SHP77 treated with DMSO at 0.1 percent for 48 hours (cell line): Measurements from ENCODE around the gene CHCHD1.
"Not testable (repeated sequence)": the region's sequence is repeated elsewhere in the genome, so short reads cannot be mapped to it uniquely, and the experiment has no call there.

ENCODE experiments used
- DNase-seq: peaks from one replicate; lab custom pipeline; 2025; lab: John Stamatoyannopoulos, UW

The CHCHD1 gene

DNA sequence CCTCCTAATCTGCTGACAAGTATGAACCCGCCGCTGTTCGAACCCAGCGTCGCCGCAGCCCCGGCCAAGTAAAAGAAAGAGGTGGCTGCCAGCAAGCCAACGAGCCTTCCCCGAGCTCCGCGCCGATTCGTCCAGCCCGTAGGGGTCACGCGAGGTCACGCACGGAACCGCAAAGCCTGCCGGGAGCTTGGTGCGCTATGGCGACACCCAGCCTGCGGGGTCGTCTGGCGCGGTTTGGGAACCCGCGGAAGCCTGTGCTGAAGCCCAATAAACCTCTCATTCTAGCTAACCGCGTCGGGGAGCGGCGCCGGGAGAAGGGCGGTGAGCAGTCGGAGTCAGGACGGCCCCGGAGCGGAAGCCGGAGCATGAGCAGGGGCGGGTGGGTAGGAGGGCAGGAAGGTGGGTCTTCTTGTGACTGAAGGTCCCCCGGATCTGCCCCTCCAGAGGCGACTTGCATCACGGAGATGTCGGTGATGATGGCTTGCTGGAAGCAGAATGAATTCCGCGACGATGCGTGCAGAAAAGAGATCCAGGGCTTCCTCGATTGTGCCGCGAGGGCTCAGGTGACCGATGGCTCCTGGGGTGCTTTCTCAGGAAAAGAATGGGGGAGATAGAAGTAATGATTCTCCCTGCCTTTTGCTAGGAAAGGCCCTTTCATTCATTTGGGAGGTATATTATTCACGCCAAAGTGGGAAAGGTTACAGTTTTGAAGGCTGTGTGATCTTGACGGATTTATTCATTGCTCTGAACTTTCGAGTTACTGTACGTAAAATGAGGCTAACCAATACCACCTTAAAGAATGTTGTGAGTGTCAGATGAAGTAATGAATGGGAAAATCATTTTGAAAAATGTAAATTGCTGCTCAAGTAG is at the start of gene CHCHD1:
Gene CHCHD1, plus strand, starts transcription at position 170 of the 870 bp plus-strand sequence. Its CDS starts 28 bp downstream, at position 198.
- peak; percentile 16 for DNase-seq

DNA sequence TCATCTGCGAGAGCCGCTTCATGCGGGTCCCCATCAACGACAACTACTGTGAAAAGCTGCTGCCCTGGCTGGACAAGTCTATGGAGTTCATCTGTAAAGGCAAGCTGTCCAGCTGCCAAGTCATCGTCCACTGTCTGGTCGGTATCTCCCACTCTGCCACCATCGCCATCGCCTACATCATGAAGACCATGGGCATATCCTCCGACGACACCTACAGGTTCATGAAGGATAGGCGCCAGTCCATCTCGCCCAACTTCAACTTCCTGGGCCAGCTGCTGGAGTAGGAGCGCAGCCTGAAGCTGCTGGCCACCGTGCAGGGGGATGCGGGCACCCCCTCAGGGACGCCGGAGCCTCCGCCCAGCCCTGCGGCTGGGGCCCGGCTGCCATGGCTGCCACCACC is 49.4 kb upstream of the CHCHD1 start:
- DNase-seq, result no peak

DNA sequence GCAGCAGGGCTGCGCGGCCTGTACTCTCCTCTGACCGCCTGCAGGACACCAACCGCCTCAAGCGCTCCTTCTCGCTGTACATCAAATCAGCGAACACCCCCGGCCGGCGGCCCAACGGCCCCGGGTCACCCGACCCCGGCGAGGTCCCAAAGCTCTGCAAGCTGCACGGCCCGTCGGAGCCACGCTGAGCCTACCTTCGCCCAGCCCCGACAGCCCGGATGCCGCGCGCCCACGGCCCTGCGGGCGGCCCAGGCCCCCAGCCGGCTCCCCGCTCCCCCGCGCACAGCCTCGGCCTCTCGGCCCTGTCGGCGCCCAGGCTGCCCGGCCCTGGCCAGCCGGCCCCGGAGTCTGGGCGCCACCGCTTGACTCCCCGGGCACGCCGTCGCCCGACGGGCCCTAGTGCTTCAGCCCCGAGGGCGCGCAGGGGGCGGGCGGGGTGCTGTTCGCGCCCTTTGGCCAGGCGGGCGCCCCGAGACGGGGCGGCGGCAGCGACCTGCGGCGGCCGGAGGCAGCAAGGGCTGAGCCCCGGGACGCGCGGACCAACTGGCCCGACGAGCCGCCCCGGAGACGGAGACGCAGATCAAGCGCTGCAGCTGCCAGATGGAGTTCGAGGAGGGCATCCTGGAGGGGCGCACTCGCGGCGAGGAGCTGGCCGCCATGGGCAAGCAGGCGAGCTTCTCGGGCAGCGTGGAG is 48.8 kb upstream of the CHCHD1 start:
- DNase-seq, result no peak

DNA sequence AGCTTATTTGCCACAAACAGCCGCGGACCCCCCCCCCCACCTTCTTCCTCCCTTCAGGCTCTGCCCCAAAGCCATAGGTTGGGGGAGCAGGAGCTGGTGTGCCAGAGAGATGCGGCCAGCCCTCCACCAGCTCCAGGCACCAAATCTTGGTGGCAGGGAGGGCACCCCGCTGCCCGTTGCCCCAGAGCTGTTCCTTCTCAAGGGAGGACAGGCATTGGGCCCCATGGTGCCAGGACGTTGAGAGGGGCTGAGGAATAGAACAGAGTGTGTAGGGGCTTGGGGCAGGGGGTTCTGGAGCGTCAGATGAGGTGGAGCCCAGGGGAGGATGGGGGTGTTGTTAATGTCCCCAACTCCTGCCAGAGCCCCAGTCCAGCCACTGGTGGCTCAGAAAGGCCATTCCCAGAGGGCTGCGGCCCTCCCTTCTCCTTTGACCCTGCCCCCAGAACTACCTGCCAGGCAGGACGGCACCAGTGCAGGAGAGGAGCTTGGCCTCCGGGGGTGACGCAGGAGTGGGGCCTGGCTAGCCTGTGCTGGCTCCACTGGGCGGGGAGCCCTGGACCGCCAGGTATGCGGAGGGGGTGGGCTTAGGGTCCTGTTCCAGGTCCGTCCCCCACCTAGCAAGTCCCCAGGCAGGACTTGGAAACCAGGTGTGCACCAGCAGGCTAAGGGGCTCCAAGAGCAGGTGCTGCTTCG is 47.7 kb upstream of the CHCHD1 start:
- no peak for DNase-seq

DNA sequence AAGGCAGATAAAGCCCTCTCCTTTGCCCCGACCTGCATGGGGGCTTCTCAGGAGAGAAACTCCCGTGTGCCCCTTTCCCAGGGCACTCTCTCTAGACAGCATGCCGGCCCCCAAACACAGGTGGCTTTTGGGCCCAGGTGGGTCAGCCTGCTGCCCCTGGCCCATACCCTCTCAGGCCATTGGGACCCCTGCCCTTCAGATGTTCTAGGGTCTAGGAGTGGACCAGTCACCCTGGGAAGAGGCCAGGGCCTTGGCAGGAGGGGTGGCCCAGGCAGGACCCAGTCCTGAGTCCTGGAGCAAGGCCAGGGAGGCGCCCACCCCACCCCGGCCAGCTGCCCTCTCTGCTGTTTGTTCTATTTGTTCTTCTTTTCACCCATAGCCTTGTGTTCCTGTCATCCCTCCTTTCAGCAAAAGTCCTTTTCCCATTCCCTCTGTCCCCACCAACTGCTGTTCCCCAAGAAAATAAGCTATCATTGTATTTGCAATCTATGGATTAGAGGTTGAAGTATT is 47.0 kb upstream of the CHCHD1 start:
- no peak for DNase-seq

DNA sequence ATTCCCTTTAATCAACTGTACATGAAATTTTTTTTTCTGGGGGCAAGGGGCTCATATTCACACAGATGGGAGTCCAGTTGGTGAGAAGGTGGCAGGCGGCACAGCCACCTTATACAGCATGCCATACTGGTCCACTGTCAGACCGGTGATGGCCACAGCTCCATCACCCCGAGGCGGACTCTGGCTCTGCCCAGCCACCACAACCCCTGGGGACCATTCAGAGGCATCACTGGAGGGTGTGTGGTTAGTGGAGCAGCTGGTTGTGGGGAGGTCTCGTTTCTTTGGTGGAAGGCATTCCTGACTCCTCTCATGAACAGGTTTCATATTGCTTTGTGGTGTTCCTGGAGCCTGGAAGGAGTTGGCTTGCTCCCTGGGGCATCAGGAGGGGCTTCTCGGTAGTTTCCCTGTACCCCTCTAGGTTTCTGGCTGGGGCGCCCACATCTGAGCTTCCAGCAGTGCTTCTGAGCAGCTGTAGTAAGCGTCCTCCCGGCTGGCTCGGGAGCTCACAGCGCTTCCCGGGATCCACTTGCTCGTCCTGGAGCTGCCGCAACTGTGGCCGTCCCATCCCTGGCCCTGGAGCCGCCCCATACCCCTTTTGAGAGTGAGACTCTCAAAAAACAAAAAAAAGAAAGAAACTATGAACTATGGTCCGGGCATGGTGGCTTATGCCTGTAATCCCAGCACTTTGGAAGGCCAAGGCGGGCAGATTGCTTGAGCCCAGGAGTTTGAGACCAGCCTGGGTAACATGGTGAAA is 41.2 kb upstream of the CHCHD1 start:
- DNase-seq, result not testable (repeated sequence)

DNA sequence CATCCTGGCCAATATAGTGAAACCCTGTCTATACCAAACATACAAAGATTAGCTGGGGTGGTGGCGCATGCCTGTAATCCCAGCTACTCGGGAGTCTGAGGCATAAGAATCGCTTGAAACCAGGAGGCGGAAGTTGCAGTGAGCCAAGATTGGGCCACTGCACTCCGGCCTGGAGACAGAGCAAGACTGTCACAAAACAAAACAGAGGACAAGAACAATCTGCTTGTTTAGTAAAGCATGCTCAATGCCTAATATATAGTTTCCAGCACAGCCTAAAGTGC is 39.5 kb upstream of the CHCHD1 start:
- DNase-seq, result no peak

DNA sequence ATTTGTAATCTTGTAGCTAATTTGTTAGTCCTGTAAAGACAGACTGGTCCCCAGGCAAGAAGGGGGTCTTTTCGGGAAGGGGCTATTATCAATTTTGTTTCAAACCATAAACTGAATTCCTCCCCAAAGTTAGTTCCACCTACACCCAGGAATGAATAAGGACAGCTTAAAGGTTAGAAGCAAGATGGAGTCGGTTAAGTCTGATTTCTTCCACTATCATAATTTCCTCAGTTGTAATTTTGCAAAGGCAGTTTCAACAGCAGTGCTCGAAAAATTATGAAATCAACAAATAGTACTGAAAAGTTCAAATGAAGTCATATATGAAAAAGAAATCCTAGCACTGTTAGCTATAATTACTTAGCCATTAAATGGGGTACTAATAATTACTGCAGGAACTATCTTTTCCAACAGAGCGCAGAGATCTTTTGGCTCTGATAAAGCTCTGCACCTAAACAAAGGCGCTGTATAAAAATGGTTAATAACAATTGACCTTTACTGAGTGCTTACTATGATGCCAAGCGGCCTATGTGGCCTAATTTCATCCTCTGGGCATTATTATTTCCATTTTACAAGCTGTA is 38.4 kb upstream of the CHCHD1 start:
- no peak for DNase-seq

DNA sequence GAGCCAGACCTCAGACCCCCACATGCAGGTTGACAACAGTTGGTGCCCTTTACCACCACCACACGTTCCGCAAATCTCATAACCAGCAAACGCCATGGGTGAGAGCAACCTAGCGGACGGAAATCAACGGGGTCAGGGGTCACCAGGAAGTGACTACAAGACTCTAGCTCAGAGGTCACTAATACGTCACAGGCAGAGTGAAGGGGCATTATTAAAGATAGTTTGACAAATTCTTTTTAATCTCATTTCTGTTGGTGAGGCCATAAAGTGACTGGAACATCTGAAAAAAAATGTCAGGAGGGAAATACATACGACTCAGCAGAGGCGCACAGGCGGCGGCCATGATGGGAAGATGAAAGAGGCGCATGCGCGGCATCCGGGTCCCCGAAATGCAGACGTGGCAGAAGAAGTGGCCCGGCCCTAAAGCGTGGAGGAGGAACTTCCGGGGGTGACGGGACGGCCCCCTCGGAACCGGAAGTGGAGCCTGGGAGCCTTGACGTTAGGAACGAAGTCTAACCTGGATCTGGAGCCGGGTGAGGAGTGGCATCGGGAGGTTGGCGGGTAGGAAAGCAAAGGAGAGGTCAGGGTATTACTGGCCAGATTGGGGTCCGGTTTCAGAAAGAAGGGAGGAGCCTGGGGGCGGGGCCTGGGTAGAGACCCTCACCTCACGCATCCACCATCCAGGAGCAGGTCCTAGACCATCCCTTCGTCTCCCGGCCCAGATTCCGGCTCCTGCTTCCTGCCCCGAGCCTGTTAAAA is 37.8 kb upstream of the CHCHD1 start, which contains the start of gene SEC24C:
Gene SEC24C, plus strand, starts transcription at position 468 of the 759 bp plus-strand sequence. CDS start 2,461 bp downstream, outside the sequence.
- DNase-seq, result peak; percentile 62

DNA sequence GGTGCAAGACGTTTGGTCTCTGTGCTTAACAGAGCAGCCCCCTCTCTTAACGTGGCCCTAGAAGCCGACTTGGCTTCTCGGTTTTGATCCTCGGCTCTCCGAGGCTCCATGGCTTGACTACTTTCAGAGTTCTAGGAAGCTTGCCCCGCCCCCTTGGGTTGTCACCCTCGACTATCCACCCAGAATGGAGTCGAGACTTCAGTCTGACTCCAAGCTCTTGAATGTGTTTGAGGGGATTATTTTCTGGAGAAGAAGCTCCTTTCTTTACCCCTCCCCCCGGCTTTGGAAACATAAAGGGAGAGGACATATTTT is 37.2 kb upstream of the CHCHD1 start:
- no peak for DNase-seq

DNA sequence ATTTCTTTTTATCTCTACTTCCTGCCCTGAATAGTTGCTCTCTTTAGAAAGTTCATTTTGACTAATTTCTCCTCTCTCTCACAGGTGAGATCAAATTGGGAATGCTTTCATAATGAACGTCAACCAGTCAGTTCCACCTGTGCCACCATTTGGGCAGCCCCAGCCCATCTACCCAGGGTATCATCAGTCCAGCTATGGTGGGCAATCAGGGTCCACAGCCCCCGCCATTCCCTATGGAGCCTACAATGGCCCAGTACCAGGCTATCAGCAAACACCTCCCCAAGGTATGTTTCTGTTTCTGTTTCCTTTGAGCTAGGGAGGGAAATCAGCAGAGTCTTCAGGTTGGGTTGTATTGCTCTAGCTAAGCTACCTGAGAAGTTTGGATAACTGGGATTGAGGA is 35.1 kb upstream of the CHCHD1 start:
- no peak for DNase-seq

DNA sequence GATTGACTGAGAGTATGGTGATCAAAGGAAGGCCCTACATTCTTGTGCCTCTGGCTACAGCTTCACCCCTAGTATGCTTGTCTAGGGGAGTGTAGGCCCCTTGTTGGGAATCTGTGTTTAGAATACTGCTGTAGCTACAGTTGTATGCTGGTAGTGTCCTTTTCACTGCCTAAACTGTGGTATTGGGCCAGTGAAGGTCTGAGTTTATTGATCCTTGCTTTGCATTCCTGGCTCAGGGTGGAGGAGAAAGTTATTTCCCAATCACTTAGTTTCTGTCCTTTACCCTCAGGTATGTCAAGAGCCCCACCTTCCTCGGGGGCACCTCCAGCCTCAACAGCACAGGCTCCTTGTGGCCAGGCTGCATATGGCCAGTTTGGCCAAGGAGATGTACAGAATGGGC is 31.0 kb upstream of the CHCHD1 start:
- no peak for DNase-seq

DNA sequence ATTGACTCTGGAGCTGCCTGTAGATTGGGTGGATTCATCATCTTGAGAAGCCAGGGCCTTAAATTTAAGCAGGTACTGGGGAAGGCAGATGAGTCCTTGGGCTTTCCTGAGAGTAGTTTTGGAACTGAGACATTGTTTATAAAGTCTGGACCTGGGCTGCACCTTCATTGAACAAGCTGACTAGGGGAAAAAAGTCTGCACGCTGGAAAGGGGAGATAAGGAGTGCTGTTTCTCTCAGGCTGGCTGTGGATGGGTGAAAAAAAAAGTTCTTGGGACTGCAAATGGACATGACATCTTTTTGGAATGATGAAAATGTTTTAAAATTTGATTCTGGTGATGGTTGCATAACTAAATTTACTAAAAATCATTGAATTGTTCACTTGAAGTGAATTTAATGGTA is 25.7 kb upstream of the CHCHD1 start:
- no peak for DNase-seq

DNA sequence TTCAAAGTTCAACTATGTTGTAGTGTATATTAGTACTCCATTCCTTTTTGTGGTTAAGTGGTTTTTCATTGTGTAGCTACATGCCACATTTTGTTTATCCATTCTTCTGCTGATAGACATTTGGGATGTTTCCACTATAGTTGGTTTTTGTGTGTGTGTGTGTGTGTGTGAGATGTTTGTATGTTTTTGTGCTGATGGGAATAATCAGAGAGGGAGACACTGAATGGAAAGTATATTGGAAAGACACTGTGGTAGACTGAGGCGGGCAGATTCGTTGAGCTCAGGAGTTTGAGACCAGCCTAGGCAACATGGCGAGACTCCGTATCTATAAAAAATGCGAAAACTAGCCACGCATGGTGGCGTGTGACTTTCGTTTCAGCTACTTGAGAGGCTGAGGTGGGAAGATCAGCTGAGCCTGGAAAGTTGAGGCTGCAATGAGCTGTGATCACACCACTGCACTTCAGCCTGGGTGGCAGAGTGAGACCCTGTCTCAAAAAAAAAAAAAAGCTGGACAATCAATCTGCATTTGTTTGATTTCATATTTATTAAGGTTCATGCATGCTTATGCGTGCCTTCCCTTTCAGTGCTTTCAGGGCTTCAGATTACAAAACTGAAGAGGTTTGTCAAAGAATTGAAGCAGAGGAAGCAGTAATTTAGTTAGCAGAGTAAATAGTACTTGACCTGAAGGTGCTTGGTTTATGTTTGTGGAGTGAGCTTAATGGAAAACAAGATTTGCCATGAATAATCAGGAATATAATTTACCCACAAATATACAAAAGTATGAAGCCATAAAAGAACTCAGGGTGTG is 22.9 kb upstream of the CHCHD1 start:
- DNase-seq, result no peak

DNA sequence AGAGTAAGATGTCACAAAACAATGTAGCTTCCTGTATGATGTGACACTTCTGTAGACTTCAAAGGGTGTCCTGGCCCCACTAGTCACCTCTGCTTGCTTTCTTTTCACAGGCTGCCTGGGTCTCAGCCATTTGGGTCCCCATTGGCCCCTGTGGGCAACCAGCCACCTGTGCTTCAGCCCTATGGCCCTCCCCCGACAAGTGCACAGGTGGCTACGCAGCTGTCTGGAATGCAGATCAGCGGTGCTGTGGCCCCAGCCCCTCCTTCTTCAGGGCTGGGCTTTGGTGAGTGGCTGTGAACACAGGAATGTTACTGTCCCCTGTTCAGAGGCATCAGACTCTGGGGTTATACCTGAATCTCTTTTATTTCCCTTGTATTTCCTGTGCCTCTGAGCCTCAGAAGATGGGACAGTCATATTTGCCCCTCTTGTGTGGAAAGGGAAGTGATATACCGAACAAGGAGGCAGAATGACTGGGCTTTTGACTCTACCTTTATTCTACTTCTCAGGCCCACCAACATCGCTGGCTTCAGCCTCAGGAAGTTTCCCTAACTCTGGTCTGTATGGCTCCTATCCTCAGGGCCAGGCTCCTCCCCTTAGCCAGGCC is 22.2 kb upstream of the CHCHD1 start:
- no peak for DNase-seq

DNA sequence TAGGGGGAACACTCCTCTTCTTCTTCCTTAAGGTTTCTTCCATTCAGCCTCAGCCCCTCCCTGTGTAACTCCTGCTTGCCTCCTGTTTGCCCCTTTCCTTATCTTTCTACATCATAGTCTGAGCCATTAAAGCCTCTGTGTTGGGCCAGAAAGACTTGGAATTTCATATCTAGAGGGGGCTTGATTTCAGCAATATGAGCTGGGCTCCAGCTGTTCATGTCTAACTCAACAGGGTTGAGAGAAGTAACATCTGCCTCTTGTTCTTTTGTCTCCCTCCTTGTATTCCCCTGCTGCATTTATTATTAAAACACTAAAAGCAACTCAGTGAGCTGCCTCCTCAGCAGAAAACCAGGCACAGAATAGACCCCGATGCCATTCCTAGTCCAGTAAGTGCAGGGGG is 20.1 kb upstream of the CHCHD1 start:
- DNase-seq, result no peak

DNA sequence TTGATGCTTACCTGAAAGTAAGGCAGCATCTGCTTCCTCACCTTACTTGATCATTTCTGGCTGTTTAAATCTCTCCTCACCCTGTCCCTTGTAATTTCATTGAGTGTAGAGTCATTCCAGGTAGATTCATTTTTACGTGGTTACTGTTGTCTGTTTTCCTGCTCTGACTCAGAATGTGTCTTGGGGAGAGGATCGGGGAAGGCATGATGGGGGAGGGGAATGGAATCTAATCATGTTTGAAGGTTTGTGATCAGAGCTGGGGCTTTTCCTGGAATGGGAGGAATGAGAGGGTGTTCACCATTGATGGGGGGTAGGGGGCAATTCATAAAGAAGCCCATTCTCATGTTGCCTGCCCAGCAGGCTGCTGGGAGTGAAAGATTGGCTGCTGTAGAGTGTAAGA is 18.9 kb upstream of the CHCHD1 start:
- no peak for DNase-seq

DNA sequence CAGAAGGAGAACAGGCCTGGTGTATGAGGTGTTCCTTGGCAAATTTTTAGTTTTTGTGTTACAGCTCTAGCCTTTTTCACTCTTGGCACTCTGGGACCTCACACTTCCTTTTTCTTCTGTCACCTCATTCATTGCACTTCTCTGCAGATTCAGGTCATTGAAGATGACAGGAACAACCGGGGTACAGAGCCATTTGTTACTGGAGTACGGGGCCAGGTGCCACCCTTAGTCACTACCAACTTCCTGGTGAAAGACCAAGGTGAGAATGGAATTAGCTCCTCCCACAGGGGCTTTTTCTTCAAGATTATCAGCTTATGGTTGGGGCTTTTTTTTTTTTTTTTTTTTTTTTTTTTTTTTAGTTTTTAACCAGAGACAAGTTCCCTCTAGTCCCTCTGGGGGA is 18.5 kb upstream of the CHCHD1 start:
- DNase-seq, result no peak

DNA sequence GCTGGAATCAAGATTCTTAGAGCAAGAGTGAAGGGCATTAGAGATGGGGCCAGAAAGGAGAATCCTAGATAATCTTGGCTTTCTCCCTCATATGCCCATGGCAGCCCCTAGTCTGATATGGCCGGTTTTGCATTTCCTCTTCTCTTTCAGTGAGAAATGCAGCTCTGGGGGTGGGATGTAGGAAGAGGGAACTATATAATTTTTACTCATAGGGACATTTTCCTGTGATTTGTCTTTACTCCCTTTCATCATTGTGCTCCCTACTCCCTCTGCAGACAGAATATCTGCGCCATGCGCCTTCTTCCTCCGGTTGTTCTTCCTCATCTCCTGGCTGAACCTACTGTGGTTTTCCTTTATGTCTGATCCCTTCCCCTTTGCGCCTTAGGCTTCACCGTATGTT is 16.8 kb upstream of the CHCHD1 start:
- no peak for DNase-seq

DNA sequence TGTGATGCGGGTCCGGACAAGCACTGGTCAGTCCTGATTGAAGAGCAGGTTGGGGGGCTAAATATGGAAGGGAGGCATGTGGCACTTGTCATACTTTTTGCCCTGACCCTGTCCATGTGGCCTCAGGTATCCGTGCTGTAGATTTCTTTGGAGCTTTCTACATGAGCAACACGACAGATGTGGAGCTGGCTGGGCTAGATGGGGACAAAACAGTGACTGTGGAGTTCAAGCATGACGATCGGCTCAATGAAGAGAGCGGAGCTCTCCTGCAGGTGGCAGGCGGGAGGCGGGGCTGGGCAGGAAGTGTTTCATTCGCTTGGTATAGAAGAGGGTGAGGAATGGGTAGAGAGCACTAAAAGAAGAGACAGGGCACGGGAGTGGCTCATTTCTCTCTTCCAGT is 13.0 kb upstream of the CHCHD1 start:
- no peak for DNase-seq
